ENCODE data around the gene DCTN2. TPM values are rescaled to one million over a fixed set of nuclear protein-coding genes. Genes with fewer than 3 reads are reported as not detected.
"Not testable (repeated sequence)": the region's sequence is repeated elsewhere in the genome, so short reads cannot be mapped to it uniquely, and the experiment has no call there.

Gene DCTN2
- total RNA-seq, 1 donor from 2014 or later, result 90.7 TPM

- DNase-seq (no peak), ATAC-seq (no peak)
- Histone ChIP-seq H3K9me3 (no peaks in the 10 kb centered on the region), H3K4me3 (no peak overlapping the region), H3K27ac (no peak overlapping the region), H3K4me1 (peaks cover 15% of the 10 kb centered on the region), H3K36me3 (peaks cover 95% of the 10 kb centered on the region), H3K27me3 (no peaks in the 10 kb centered on the region)
- no peak for TF ChIP-seq CTCF (IDR thresholded peaks at IDR 0.05)
- intact Hi-C loops (cut with DNase I), result no loop called here
Measured at GRCh38 chr12:57513266-57513665, 33.7 kb downstream of the DCTN2 start.

DNA sequence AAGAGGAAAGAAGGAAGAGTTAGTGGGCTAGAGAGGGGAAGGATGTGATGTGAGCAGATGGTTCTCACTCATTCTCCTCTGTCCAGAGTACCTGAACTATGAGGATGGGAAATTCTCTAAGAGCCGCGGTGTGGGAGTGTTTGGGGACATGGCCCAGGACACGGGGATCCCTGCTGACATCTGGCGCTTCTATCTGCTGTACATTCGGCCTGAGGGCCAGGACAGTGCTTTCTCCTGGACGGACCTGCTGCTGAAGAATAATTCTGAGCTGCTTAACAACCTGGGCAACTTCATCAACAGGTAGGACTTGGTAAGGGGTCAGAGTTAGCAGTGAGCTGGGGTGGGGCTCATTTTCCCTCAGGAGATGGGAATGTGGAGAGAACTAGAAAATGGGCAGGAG, 34.3 kb downstream of the DCTN2 start:
- DNase-seq, result no peak
- ATAC-seq, result no peak
- no peak overlapping the region for H3K27ac ChIP-seq
- H3K27me3 ChIP-seq, result no peaks in the 10 kb centered on the region
- no peak for TF ChIP-seq CTCF (IDR thresholded peaks at IDR 0.05)
- H3K4me1 ChIP-seq, result peaks cover 9% of the 10 kb centered on the region
- peaks cover 89% of the 10 kb centered on the region for H3K36me3 ChIP-seq
- no peak overlapping the region for H3K4me3 ChIP-seq
- intact Hi-C loops (cut with DNase I), result no loop called here
- no peaks in the 10 kb centered on the region for H3K9me3 ChIP-seq

- no peak for DNase-seq
- Histone ChIP-seq H3K4me3 (no peak overlapping the region), H3K9me3 (no peaks in the 10 kb centered on the region), H3K36me3 (peaks cover 80% of the 10 kb centered on the region), H3K4me1 (no peaks in the 10 kb centered on the region), H3K27me3 (no peaks in the 10 kb centered on the region), H3K27ac (no peak overlapping the region)
- intact Hi-C loops (cut with DNase I), result no loop called here
- ATAC-seq, result no peak
- TF ChIP-seq CTCF (IDR thresholded peaks at IDR 0.05), result no peak
Measured at GRCh38 chr12:57511588-57512325, 35.2 kb downstream of the DCTN2 start.

GRCh38 chr12:57511161-57511560, 35.8 kb downstream of the DCTN2 start:
- intact Hi-C loops (cut with DNase I), result no loop called here
- no peak overlapping the region for H3K4me3 ChIP-seq
- H3K9me3 ChIP-seq, result no peaks in the 10 kb centered on the region
- TF ChIP-seq CTCF (IDR thresholded peaks at IDR 0.05), result no peak
- DNase-seq (no peak), ATAC-seq (no peak)
- H3K27me3 ChIP-seq, result no peaks in the 10 kb centered on the region
- H3K4me1 ChIP-seq, result no peaks in the 10 kb centered on the region
- no peak overlapping the region for H3K27ac ChIP-seq
- H3K36me3 ChIP-seq, result peaks cover 78% of the 10 kb centered on the region

DNA sequence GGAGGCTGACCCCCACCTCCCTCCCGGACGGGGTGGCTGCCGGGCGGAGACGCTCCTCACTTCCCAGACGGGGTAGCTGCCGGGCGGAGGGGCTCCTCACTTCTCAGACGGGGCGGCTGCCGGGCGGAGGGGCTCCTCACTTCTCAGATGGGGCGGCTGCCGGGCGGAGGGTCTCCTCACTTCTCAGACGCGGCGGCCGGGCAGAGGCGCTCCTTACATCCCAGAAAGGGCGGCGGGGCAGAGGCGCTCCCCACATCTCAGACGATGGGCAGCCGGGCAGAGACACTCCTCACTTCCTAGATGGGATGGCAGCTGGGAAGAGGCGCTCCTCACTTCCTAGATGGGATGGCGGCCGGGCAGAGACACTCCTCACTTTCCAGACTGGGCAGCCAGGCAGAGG, 39.2 kb downstream of the DCTN2 start:
- ATAC-seq, result not testable (repeated sequence)

DNA sequence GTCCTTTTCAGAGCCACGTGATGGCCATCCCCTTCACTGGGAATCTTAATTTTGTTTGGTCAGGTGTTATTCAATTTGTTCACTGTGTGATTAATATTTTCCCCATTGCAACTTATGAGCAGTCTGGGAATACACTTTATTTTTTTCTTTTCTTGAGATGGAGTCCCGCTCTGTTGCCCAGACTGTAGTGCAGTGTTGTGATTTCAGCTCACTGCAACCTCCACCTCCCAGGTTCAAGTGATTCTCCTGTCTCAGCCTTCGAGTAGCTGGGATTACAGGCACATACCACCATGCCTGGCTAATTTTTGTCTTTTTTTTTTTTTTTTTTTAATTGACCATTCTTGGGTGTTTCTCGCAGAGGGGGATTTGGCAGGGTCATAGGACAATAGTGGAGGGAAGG, 40.5 kb downstream of the DCTN2 start:
- intact Hi-C loops (cut with DNase I); DNase-seq; ATAC-seq; H3K27ac ChIP-seq; H3K27me3 ChIP-seq; H3K4me1 ChIP-seq; H3K4me3 ChIP-seq; H3K9me3 ChIP-seq: not testable (repeated sequence)
- H3K36me3 ChIP-seq, result peaks cover 80% of the 10 kb centered on the region

More for the DNA sequence above, 39.2 kb downstream of the DCTN2 start:
- H3K4me1 ChIP-seq; H3K4me3 ChIP-seq; DNase-seq; H3K27ac ChIP-seq; intact Hi-C loops (cut with DNase I); H3K9me3 ChIP-seq; H3K27me3 ChIP-seq: not testable (repeated sequence)
- H3K36me3 ChIP-seq, result peaks cover 80% of the 10 kb centered on the region

GRCh38 chr12:57502311-57502969, 44.6 kb downstream of the DCTN2 start:
- not testable (repeated sequence) for H3K4me3 ChIP-seq

More at GRCh38 chr12:57502311-57502969, 44.6 kb downstream of the DCTN2 start:
- H3K4me1 ChIP-seq; intact Hi-C loops (cut with DNase I); ATAC-seq; H3K27ac ChIP-seq; H3K9me3 ChIP-seq; H3K27me3 ChIP-seq; DNase-seq: not testable (repeated sequence)
- H3K36me3 ChIP-seq, result peaks cover 84% of the 10 kb centered on the region
